ENCODE data around the gene HIRA.
A peak's percentile ranks its signal among the peaks of the same experiment; 100 is the strongest.

HIRA gene

GRCh38 chr22:19464546-19464945, 33.0 kb upstream of the HIRA start:
- no peak for TF ChIP-seq CTCF (IDR thresholded peaks at IDR 0.05; ENCODE audit: low read depth, low read length, missing control alignments)
- H3K4me3 ChIP-seq (replicated peaks; ENCODE audit: low read depth, low read length) = no peak overlapping the region
- no peak for DNase-seq (ENCODE audit: extremely low read depth, low read depth)

DNA sequence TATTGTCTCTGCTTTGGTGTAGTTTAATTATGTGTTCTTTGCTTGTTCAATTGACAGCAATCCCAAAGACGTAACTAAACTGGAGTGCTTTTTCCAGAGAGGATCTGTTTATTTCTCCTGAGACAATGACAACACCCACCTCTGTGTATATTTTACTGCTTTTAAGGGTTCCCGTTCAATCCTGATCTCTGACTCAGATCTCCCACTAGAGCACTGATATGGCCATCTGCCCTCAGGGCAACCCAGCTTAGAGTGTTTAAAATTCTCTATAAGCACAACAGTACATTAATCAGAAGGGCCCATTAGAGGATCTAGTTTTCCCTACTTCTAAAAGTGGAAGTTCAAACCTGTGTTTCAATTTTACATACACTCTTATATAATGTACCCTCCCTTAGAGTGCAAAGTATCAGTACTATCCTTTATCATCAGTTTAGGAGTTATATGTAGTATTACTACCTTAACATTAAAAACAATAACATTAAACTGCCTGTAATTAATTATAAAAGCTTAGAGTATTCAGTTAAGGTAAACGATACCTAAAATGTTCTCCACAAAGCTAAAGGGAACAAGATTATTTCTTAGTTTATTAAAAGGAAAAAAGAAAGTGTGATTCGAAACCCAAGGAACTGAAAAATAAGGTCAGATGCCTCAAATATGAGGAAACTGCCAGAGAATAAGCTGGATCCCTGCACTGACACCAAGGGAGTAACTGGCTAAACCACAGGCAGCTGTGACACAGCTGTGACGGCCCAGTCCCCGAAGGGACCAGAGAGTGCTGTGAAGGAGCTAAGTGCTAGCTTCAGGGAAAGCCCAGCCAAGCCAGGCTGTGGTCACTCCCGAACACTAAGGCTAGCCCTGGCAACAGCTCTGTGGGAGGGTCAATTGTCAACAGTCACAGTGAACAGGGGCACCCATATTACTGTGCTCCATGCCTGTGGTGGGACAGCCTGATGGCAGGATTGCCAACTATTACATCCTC, 32.2 kb upstream of the HIRA start:
- no peak overlapping the region for H3K4me3 ChIP-seq (replicated peaks; ENCODE audit: low read depth, low read length)
- DNase-seq (ENCODE audit: extremely low read depth, low read depth) = peak; percentile 52

GRCh38 chr22:19463008-19463407, 31.5 kb upstream of the HIRA start:
- TF ChIP-seq CTCF (IDR thresholded peaks at IDR 0.05; ENCODE audit: low read depth, low read length, missing control alignments) = no peak
- DNase-seq (ENCODE audit: extremely low read depth, low read depth) = no peak
- H3K4me3 ChIP-seq (replicated peaks; ENCODE audit: low read depth, low read length) = no peak overlapping the region

More for the DNA sequence above, 32.2 kb upstream of the HIRA start:
- TF ChIP-seq CTCF (IDR thresholded peaks at IDR 0.05; ENCODE audit: low read depth, low read length, missing control alignments) = no peak

DNA sequence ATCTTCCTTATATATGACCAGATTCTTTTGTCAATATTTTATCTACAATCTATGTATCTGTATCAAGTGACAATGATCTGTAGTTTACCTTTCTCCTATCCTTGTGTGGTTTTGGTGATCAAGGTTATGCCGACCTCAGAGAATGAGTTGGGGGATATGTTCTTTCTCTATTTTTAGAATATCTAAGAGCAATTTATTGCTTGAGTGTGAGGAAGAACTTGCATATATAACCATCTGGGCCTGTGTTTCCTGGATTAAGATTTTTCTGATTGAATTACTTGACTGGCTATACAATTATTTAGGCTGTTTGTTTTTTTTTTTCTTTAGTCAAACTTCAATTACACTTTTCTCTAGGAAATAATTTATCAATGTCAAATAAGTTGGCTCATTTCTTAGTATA, 30.0 kb upstream of the HIRA start:
- DNase-seq (ENCODE audit: extremely low read depth, low read depth) = no peak
- H3K4me3 ChIP-seq (replicated peaks; ENCODE audit: low read depth, low read length) = no peak overlapping the region
- no peak for TF ChIP-seq CTCF (IDR thresholded peaks at IDR 0.05; ENCODE audit: low read depth, low read length, missing control alignments)

- DNase-seq (ENCODE audit: extremely low read depth, low read depth) = no peak
- TF ChIP-seq CTCF (IDR thresholded peaks at IDR 0.05; ENCODE audit: low read depth, low read length, missing control alignments) = no peak
- H3K4me3 ChIP-seq (replicated peaks; ENCODE audit: low read depth, low read length) = no peak overlapping the region
Measured at GRCh38 chr22:19460036-19460435, 28.5 kb upstream of the HIRA start.

DNA sequence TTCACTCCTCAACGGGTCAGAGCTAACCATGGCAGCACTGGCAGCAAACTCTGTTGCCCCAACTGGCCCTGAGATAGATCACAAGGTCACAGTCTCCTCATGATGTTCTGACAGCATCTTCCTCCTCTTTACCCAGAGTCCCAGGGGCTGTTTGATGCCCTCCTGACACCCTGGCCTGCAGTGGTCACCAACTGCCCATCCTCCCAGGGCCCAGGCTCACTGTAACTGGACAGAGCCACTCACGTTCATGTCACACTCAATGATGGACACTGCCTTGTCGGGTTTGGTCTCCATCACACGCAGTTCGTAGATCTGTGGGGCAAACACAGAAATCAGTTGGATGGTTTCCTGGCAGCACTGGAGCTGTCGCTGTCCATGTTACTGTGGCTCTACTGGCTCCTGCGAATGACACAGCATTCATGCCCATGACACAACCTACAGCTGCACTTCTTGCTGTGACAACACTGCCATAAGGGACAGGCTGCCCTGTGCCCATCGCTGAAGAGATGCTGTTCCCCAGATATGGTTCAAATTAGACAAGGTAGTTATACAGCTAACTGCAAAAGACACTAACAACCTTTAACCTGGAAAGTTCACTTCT, 26.4 kb upstream of the HIRA start:
- TF ChIP-seq CTCF (IDR thresholded peaks at IDR 0.05; ENCODE audit: low read depth, low read length, missing control alignments) = no peak
- DNase-seq (ENCODE audit: extremely low read depth, low read depth) = no peak
- H3K4me3 ChIP-seq (replicated peaks; ENCODE audit: low read depth, low read length) = no peak overlapping the region

All from HFF-Myc (cell line).